Measurements from ENCODE around the gene TDRD1. TPM values are rescaled to one million over a fixed set of nuclear protein-coding genes. Genes with fewer than 3 reads are reported as not detected.

Gene TDRD1
- total RNA-seq, 2 donors from 2014 or later: 0.78 to 0.99 TPM

DNA sequence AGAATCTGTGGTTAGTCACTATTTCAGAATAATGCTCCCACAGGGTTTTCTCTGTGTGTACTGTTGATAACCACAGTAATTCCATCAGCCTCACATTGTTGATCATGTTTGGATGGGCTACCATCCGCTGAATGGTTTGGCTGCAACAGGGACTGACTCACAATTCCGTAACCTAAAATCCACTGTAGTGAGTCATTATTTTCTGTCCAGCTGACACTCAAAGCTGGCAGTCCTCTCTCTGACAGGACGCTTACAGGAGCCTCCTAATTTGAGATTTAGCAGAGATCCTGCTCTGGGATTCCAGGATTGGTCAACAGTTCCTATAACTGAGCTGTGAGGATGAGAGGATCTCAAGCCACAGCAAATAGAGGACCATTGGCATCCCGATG lies 92.6 kb downstream of the TDRD1 start:
- DNase-seq (peak in 2 of 4 donors; percentile 7 to 50), ATAC-seq (peak; percentile 66)
- Histone ChIP-seq H3K9me3 (no peaks in the 10 kb centered on the region), H3K27me3 (no peaks in the 10 kb centered on the region), H3K4me3 (no peak overlapping the region), H3K36me3 (replicated peaks in 1 of 2; ENCODE audit: insufficient read depth in 1 of 2, low read depth in 2 of 2) (no peaks in the 10 kb centered on the region), H3K4me1 (peaks cover 11% of the 10 kb centered on the region), H3K27ac (no peak overlapping the region)
- TF ChIP-seq, protein P1, sequence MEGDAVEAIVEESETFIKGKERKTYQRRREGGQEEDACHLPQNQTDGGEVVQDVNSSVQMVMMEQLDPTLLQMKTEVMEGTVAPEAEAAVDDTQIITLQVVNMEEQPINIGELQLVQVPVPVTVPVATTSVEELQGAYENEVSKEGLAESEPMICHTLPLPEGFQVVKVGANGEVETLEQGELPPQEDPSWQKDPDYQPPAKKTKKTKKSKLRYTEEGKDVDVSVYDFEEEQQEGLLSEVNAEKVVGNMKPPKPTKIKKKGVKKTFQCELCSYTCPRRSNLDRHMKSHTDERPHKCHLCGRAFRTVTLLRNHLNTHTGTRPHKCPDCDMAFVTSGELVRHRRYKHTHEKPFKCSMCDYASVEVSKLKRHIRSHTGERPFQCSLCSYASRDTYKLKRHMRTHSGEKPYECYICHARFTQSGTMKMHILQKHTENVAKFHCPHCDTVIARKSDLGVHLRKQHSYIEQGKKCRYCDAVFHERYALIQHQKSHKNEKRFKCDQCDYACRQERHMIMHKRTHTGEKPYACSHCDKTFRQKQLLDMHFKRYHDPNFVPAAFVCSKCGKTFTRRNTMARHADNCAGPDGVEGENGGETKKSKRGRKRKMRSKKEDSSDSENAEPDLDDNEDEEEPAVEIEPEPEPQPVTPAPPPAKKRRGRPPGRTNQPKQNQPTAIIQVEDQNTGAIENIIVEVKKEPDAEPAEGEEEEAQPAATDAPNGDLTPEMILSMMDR (IDR thresholded peaks at IDR 0.05): no peak
- TF ChIP-seq POLR2A (IDR thresholded peaks at IDR 0.05): no peak
- 65 to 69% methylated on average over 4 of the region's 4 CpGs for WGBS, 2 donors
- intact Hi-C loops (cut with DNase I): no loop called here

DNA sequence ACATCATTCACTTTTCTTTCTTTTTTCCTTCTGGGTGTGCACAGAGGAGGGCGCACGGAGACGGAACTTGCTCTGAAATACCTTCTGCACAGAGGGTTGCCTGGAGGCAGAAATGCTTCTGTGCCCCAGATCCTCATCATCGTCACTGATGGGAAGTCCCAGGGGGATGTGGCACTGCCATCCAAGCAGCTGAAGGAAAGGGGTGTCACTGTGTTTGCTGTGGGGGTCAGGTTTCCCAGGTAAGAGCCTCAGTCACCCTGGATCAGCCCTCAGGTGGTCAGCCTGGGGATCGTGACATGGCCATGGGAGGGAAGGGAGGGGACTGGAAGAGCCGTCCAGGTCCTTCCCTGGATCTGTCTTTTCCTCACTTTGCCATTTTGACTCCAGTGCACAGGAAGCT lies 93.5 kb downstream of the TDRD1 start:
- DNase-seq (peak in 1 of 4 donors; percentile 0), ATAC-seq (no peak)
- no peaks in the 10 kb centered on the region for H3K27me3 ChIP-seq
- TF ChIP-seq, protein P1 (IDR thresholded peaks at IDR 0.05): no peak
- TF ChIP-seq POLR2A (IDR thresholded peaks at IDR 0.05): no peak
- H3K27ac ChIP-seq: no peak overlapping the region
- H3K36me3 ChIP-seq (replicated peaks in 1 of 2; ENCODE audit: insufficient read depth in 1 of 2, low read depth in 2 of 2): no peaks in the 10 kb centered on the region
- H3K4me1 ChIP-seq: peaks cover 6% of the 10 kb centered on the region
- H3K4me3 ChIP-seq: no peak overlapping the region
- WGBS, 2 donors: 92 to 97% methylated on average over 6 of the region's 6 CpGs
- no peaks in the 10 kb centered on the region for H3K9me3 ChIP-seq
- intact Hi-C loops (cut with DNase I): no loop called here

GRCh38 chr10:114273910-114274309 lies 94.8 kb downstream of the TDRD1 start:
- no peak for ATAC-seq
- TF ChIP-seq POLR2A (IDR thresholded peaks at IDR 0.05): no peak
- TF ChIP-seq, protein P1 (IDR thresholded peaks at IDR 0.05): no peak
- WGBS, 2 donors: 69 to 88% methylated on average over 3 of the region's 3 CpGs
- intact Hi-C loops (cut with DNase I): no loop called here
- H3K27ac ChIP-seq: no peak overlapping the region
- no peaks in the 10 kb centered on the region for H3K27me3 ChIP-seq
- no peaks in the 10 kb centered on the region for H3K36me3 ChIP-seq (replicated peaks in 1 of 2; ENCODE audit: insufficient read depth in 1 of 2, low read depth in 2 of 2)
- no peaks in the 10 kb centered on the region for H3K9me3 ChIP-seq
- DNase-seq: peak in 1 of 4 donors; percentile 1
- H3K4me3 ChIP-seq: no peak overlapping the region
- H3K4me1 ChIP-seq: peaks cover 6% of the 10 kb centered on the region

- WGBS, 2 donors: 90 to 94% methylated on average over 16 of the region's 16 CpGs
- no peaks in the 10 kb centered on the region for H3K27me3 ChIP-seq
- ATAC-seq (no peak), DNase-seq (peak in 1 of 4 donors; percentile 3)
- H3K9me3 ChIP-seq: no peaks in the 10 kb centered on the region
- peaks cover 6% of the 10 kb centered on the region for H3K4me1 ChIP-seq
- no peaks in the 10 kb centered on the region for H3K36me3 ChIP-seq (replicated peaks in 1 of 2; ENCODE audit: insufficient read depth in 1 of 2, low read depth in 2 of 2)
- no peak overlapping the region for H3K27ac ChIP-seq
- intact Hi-C loops (cut with DNase I): no loop called here
- no peak overlapping the region for H3K4me3 ChIP-seq
- TF ChIP-seq POLR2A (IDR thresholded peaks at IDR 0.05): no peak
- TF ChIP-seq, protein P1 (IDR thresholded peaks at IDR 0.05): no peak
These were observed 95.7 kb downstream of the TDRD1 start for GRCh38 chr10:114274616-114275453.

DNA sequence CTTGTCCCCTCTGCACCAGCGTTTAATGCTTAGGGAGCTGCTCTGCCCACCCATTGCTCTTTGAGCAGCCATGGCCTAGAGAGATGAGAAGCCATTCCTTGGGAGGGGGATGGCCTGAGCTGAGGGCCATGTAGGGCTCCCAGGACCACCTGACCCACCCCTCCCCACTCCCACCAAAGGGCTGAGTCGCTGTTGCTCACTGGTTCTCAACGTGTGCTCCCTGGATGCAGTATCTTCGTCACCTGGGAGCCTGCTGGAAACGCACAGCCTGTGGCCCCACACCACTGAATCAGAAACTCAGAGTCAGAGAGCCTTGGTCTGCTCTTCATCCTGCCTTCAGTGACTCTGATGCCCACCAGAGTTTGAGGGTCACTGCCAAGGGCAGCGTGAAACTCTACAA lies 96.9 kb downstream of the TDRD1 start:
- TF ChIP-seq, protein P1 (IDR thresholded peaks at IDR 0.05): no peak
- TF ChIP-seq POLR2A (IDR thresholded peaks at IDR 0.05): no peak
- H3K36me3 ChIP-seq (replicated peaks in 1 of 2; ENCODE audit: insufficient read depth in 1 of 2, low read depth in 2 of 2): no peaks in the 10 kb centered on the region
- no peak overlapping the region for H3K27ac ChIP-seq
- 93% methylated on average over 6 of the region's 6 CpGs for WGBS, 2 donors
- no peak overlapping the region for H3K4me3 ChIP-seq
- H3K9me3 ChIP-seq: no peaks in the 10 kb centered on the region
- peak in 1 of 4 donors; percentile 0 for DNase-seq
- no peaks in the 10 kb centered on the region for H3K27me3 ChIP-seq
- ATAC-seq: no peak
- peaks cover 3% of the 10 kb centered on the region for H3K4me1 ChIP-seq
- intact Hi-C loops (cut with DNase I): no loop called here

Measured in body of pancreas (tissue), 4 donors.